AG10803 (cell line): ENCODE results near the gene UNC5C.

Experiments used
- DNase-seq: peaks from one replicate; pipeline ENCODE4 v3.0.0; 2010; ENCODE audit warnings: low read depth
- H3K4me3 ChIP-seq: 2 replicates; pipeline ENCODE4 v1.5.1; 2011; ENCODE audit warnings: mild to moderate bottlenecking, low read length, control low read depth
- TF ChIP-seq, protein P1 (sequence below): conservative IDR thresholded peaks from 2 replicates; pipeline ENCODE4 v1.5.1; 2011; ENCODE audit warnings: mild to moderate bottlenecking, low read length, control low read depth, inconsistent platforms

Gene UNC5C

DNA sequence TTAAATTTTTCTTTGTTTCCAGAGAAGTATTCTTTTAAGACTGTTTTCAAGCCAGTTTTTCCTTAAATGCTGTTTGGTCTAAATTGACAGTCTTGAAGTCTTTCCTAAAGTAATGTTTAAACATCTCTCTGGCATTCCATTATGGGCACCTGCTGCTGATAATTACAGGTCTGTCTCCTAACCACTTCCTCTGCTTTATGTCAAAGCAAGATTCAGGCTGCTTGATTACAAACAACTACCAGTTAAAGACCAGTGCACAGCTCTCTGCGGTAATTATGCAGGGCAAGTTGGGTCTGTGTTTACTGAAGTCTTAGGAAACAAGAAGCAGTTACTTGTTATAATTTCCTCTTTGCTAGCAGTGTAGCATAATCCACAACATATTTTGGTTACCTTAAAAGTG, 17.6 kb downstream of the UNC5C start:
- TF ChIP-seq, protein P1, sequence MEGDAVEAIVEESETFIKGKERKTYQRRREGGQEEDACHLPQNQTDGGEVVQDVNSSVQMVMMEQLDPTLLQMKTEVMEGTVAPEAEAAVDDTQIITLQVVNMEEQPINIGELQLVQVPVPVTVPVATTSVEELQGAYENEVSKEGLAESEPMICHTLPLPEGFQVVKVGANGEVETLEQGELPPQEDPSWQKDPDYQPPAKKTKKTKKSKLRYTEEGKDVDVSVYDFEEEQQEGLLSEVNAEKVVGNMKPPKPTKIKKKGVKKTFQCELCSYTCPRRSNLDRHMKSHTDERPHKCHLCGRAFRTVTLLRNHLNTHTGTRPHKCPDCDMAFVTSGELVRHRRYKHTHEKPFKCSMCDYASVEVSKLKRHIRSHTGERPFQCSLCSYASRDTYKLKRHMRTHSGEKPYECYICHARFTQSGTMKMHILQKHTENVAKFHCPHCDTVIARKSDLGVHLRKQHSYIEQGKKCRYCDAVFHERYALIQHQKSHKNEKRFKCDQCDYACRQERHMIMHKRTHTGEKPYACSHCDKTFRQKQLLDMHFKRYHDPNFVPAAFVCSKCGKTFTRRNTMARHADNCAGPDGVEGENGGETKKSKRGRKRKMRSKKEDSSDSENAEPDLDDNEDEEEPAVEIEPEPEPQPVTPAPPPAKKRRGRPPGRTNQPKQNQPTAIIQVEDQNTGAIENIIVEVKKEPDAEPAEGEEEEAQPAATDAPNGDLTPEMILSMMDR = no peak
- H3K4me3 ChIP-seq = no peak overlapping the region
- no peak for DNase-seq

DNA sequence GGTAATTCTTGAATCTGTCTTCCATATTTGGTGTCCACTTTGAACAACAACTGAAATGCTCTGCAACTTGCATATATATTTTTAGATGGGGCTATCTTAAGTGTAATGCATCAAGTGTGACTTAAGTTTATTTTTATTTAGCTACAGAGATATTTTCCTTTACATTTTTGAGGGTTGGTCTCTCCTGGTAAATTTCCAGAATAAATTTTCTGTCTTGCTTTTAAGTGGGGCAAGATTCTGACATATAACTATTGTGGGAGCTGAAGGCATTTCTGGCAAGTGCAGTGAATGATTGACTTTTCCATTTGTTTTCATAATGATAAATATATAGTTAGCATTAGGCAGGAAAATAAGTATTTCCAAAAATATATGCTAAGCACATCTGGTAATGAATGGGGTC, 18.8 kb downstream of the UNC5C start:
- H3K4me3 ChIP-seq = no peak overlapping the region
- TF ChIP-seq, protein P1 = no peak
- DNase-seq = no peak

DNA sequence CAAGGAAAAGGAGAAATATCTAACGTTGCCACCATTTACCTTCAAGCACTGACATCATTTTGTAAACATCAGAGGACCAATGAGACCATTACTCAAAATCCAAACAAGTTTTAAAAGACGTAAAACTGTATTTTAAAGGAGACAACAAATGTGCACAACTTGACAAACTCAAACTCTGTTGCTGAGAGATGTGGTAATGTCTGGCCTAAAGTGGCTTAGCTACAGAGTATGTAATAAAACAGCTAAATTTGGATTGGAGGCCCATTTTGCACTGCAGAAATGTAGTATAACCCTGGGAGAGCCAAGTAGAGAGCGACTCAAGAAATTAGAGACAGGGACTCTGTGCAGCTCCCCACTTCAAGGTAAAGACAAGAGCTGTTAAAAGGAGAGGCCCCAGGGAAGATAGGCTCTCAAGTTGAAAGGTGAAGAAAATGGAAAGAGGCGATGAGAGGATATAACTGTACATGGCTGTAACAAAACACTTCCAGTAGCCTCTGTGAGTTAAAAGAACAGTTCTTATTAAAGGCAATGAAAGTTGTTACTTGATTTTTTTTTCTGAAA, 20.3 kb downstream of the UNC5C start:
- H3K4me3 ChIP-seq = no peak overlapping the region

DNA sequence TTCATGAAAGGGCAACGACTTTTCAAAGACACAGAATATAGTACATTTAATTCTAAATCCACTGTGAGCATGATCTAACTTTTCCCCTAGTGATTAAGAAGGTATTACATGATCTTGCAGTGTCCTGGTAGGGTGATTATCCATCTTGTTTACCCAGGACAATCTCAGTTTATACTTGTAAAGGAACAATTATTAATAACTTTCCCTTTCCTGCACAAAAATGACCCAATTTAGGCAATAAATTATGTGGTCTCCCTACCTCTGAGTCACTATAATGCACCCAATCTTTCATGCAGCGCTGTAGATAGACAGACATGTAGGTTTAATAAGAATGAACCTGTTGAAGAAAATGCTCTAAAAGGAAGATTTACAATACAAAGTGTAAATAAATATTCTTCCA, 22.7 kb downstream of the UNC5C start:
- TF ChIP-seq, protein P1 = no peak
- no peak overlapping the region for H3K4me3 ChIP-seq
- no peak for DNase-seq

More for the DNA sequence above, 20.3 kb downstream of the UNC5C start:
- TF ChIP-seq, protein P1 = no peak
- no peak for DNase-seq

DNA sequence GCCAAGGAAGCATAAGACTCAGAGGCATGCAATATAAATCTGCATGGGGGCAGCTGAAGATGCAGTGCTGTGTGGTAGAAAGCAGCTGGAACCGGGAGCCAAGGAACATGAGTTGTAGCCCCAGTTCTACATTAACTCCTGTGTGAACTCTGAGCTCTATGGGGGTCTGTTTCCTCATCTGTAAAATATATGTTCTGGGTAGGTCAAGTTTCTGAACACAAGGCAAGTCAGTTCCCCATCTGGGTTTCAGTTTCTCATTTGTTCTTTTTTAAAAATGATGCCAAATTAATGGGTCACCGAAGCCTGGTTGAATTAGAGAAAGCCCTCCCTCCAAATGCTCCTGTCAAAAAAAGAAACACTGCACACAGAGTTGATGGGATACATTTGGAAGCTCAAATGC, 24.0 kb downstream of the UNC5C start:
- no peak for DNase-seq
- H3K4me3 ChIP-seq = no peak overlapping the region
- TF ChIP-seq, protein P1 = no peak

DNA sequence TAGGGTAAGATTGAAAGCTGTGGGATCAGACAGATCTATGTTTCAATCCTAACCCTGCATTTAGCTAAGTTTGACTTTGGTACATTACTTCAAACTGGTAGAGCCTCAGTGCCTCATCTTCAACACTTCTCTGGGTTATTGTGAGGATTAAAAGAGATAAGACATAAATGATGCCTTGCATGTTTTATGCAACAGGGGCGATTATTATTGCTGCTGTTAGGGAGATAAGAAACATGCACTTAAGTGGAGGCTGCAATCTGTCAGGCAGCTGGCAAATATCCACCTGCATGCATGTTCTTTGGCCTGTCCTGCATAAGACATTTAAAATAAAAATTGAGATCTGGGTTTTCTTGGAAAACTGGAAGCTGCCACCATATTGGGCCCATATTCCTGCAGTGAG, 24.6 kb downstream of the UNC5C start:
- no peak for DNase-seq
- TF ChIP-seq, protein P1 = no peak
- H3K4me3 ChIP-seq = no peak overlapping the region

DNA sequence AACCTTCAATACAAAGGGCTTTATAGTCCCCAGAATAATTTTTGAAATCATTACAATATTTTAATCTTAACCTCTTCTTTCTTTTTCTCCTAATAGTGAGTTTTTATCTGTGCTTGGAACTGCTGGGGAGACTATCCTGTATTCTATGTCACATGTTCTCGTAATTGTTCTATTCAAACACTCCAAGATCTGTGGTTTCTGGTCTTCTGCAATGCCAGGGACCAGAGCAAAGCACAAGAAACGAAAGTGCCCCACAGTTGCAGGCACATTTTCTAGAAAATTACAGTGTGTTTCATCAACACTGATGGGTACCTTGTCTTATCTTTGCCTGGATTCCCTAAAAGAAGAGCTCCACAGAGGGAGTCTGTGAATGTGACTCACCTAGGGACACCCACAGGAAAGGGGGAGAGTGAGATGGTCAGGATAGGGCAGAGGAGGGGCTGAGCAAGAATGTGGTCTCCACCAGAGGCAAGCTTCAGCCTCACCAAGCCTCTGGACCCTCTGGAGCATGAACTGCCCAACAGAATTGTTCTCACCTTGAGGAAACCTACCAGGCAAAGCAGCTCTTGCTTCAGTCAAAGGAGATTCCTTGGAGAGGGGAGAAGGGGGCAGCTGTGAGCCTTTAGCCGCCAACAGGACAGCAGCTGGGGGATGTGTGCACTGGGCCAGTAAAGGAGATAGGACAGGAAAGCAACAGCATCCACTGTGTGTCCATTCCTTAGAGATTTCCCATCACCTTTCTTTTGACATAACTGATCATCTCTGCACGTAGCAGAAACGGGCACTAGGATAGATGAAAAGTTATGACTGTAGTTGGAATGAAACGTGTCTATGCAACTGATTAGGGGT, 25.9 kb downstream of the UNC5C start:
- DNase-seq = no peak
- H3K4me3 ChIP-seq = no peak overlapping the region
- TF ChIP-seq, protein P1 = no peak
